Astrocyte (in vitro differentiated cells and primary cell): ENCODE measurements around the gene THPO. TPM values are rescaled to one million over a fixed set of nuclear protein-coding genes. Genes with fewer than 3 reads are reported as not detected.

Experiments used
- DNase-seq: peaks from one replicate; pipeline ENCODE4 v3.0.0-alpha.2; 2010; ENCODE audit warnings: low read depth
- FAIRE-seq: peaks from 2 replicates; lab custom pipeline; 2011; peaks lifted over from hg19 to GRCh38; lab: Jason Lieb, UNC
- H2AFZ ChIP-seq: 2 replicates; pipeline ENCODE4 v1.6.0; 2012; ENCODE audit warnings: low read depth, low read length, inconsistent platforms
- H3K27ac ChIP-seq: 2 replicates; pipeline ENCODE4 v1.5.1; 2011; ENCODE audit warnings: low read depth, low read length, inconsistent platforms
- H3K27me3 ChIP-seq: 2 replicates; pipeline ENCODE4 v1.6.0; 2011; ENCODE audit warnings: low read length, inconsistent platforms; ENCODE audit not compliant: insufficient read depth
- H3K36me3 ChIP-seq: 2 replicates; pipeline ENCODE4 v1.5.1; 2011; ENCODE audit warnings: low read length, inconsistent platforms; ENCODE audit not compliant: insufficient read depth
- H3K4me1 ChIP-seq: 2 replicates; pipeline ENCODE4 v1.5.1; 2011; ENCODE audit warnings: low read length, inconsistent platforms; ENCODE audit not compliant: insufficient read depth
- H3K4me2 ChIP-seq: 2 replicates; pipeline ENCODE4 v1.6.0; 2012; ENCODE audit warnings: low read length, inconsistent platforms
- H3K4me3 ChIP-seq: 2 replicates; pipeline ENCODE4 v1.5.1; 2011; ENCODE audit warnings: low read depth, mild to moderate bottlenecking, low read length, inconsistent platforms; ENCODE audit not compliant: insufficient read depth
- H3K79me2 ChIP-seq: 2 replicates; pipeline ENCODE4 v1.6.0; 2012; ENCODE audit warnings: mild to moderate bottlenecking, low read length, inconsistent platforms; ENCODE audit not compliant: insufficient read depth
- H3K9ac ChIP-seq: 2 replicates; pipeline ENCODE4 v1.6.0; 2012; ENCODE audit warnings: mild to moderate bottlenecking, low read length, inconsistent platforms
- H3K9me3 ChIP-seq: 2 replicates; pipeline ENCODE4 v1.5.1; 2012; ENCODE audit warnings: low read depth, mild to moderate bottlenecking, low read length, inconsistent platforms; ENCODE audit not compliant: insufficient read depth
- H4K20me1 ChIP-seq: 2 replicates; pipeline ENCODE4 v1.6.0; 2012; ENCODE audit warnings: low read length, inconsistent platforms; ENCODE audit not compliant: insufficient read depth
- H3K27ac Mint-ChIP-seq: one replicate; pipeline ENCODE4 v1.8.0; 2021; ENCODE audit warnings: mild to moderate bottlenecking, mixed read lengths; ENCODE audit not compliant: unreplicated experiment
- H3K27me3 Mint-ChIP-seq: one replicate; pipeline ENCODE4 v1.8.0; 2021; ENCODE audit warnings: low read depth, mixed read lengths; ENCODE audit not compliant: unreplicated experiment
- H3K36me3 Mint-ChIP-seq: one replicate; pipeline ENCODE4 v1.8.0; 2021; ENCODE audit warnings: low read depth, mixed read lengths; ENCODE audit not compliant: unreplicated experiment
- H3K4me1 Mint-ChIP-seq: one replicate; pipeline ENCODE4 v1.8.0; 2021; ENCODE audit warnings: low read depth, mixed read lengths; ENCODE audit not compliant: unreplicated experiment
- H3K4me3 Mint-ChIP-seq: one replicate; pipeline ENCODE4 v1.8.0; 2021; ENCODE audit warnings: mild to moderate bottlenecking, moderate library complexity, mixed read lengths; ENCODE audit not compliant: unreplicated experiment
- H3K9me3 Mint-ChIP-seq: one replicate; pipeline ENCODE4 v1.8.0; 2021; ENCODE audit warnings: mild to moderate bottlenecking, mixed read lengths; ENCODE audit not compliant: unreplicated experiment
- EZH2 ChIP-seq: IDR thresholded peaks from 2 replicates; pipeline ENCODE4 v1.6.1; 2012; ENCODE audit warnings: mild to moderate bottlenecking, low read length, inconsistent platforms; ENCODE audit not compliant: insufficient read depth
- total RNA-seq: library from RNA; stranded (reverse); gene quantifications from 2 replicates; pipeline ENCODE4 v1.2.1, GENCODE V29; 2021
- TF ChIP-seq, protein P1 (sequence below): IDR thresholded peaks from 2 replicates; pipeline ENCODE4 v1.5.1; 2011; ENCODE audit warnings: low read depth, mild to moderate bottlenecking, inconsistent platforms, low read length, moderate library complexity; ENCODE audit not compliant: insufficient read depth

THPO gene
- total RNA-seq, 1 donor from 2014 or later, result 0.25 TPM

DNA sequence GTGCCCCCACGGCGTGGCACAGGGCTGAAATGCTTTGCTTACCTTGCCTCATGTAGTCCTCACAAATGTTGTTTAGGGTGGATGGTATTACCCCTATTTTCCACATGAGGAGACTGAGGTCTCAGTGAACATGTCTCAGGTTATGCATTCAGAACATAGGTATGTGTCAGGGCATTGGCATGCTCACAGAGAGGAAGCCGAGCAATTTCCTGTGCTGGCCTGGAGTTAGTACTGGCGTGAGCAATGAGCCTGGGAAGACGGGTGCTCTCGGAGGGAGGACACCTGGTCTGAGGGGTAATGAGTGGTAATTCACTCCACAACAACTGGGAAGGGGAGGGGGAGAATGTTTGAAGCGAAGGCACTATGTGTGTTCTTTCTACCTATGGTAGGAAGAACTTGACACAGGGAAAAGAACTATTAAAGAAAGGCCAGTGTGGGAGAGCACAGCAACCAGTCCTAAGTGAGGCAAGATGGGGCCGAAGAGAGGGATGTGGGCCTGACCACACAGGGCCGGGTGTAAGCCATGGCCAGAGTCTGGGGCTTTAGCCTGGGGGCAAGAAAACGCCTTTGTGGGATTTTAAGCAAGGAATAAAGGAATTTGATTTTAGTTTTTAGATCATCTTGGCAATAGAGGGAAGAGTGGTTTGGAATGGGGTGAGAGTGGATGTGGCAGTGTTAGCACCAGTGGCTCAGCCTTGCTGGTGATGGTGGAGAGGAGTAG is 45.5 kb downstream of the THPO start:
- TF ChIP-seq, protein P1, sequence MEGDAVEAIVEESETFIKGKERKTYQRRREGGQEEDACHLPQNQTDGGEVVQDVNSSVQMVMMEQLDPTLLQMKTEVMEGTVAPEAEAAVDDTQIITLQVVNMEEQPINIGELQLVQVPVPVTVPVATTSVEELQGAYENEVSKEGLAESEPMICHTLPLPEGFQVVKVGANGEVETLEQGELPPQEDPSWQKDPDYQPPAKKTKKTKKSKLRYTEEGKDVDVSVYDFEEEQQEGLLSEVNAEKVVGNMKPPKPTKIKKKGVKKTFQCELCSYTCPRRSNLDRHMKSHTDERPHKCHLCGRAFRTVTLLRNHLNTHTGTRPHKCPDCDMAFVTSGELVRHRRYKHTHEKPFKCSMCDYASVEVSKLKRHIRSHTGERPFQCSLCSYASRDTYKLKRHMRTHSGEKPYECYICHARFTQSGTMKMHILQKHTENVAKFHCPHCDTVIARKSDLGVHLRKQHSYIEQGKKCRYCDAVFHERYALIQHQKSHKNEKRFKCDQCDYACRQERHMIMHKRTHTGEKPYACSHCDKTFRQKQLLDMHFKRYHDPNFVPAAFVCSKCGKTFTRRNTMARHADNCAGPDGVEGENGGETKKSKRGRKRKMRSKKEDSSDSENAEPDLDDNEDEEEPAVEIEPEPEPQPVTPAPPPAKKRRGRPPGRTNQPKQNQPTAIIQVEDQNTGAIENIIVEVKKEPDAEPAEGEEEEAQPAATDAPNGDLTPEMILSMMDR, result no peak
- TF ChIP-seq EZH2, result no peak
- Histone ChIP-seq H3K4me3 (no peak overlapping the region), H3K9me3 (no peaks in the 10 kb centered on the region), H3K9ac (peak overlapping the region; percentile 71), H3K4me2 (peak overlapping the region; percentile 51), H3K36me3 (peaks cover 58% of the 10 kb centered on the region), H4K20me1 (peaks cover 83% of the 10 kb centered on the region), H3K4me1 (peaks cover 61% of the 10 kb centered on the region), H3K27me3 (no peaks in the 10 kb centered on the region), H3K79me2 (peaks cover 67% of the 10 kb centered on the region), H2AFZ (no peak overlapping the region), H3K27ac (peak overlapping the region; percentile 96)
- Mint-ChIP-seq H3K9me3 (no peaks in the 10 kb centered on the region), H3K27ac (peak overlapping the region; percentile 96), H3K27me3 (no peaks in the 10 kb centered on the region), H3K4me3 (peak overlapping the region; percentile 69), H3K36me3 (peaks cover 43% of the 10 kb centered on the region), H3K4me1 (peaks cover 54% of the 10 kb centered on the region)
- FAIRE-seq (peak; percentile 86), DNase-seq (peak; percentile 94)

- H3K4me3 ChIP-seq, result no peak overlapping the region
- H3K27me3 ChIP-seq, result no peaks in the 10 kb centered on the region
- H3K4me1 ChIP-seq, result peaks cover 25% of the 10 kb centered on the region
- peaks cover 90% of the 10 kb centered on the region for H3K79me2 ChIP-seq
- no peak overlapping the region for H2AFZ ChIP-seq
- no peak overlapping the region for H3K4me2 ChIP-seq
- no peak overlapping the region for H3K9ac ChIP-seq
- H3K27ac ChIP-seq, result no peak overlapping the region
- H4K20me1 ChIP-seq, result peaks cover 98% of the 10 kb centered on the region
- Mint-ChIP-seq H3K9me3 (no peaks in the 10 kb centered on the region), H3K4me1 (peaks cover 25% of the 10 kb centered on the region), H3K36me3 (peaks cover 65% of the 10 kb centered on the region), H3K4me3 (no peak overlapping the region), H3K27ac (peak overlapping the region; percentile 44), H3K27me3 (no peaks in the 10 kb centered on the region)
- peaks cover 85% of the 10 kb centered on the region for H3K36me3 ChIP-seq
- no peak for TF ChIP-seq EZH2
- TF ChIP-seq, protein P1, result no peak
- no peaks in the 10 kb centered on the region for H3K9me3 ChIP-seq
- DNase-seq (no peak), FAIRE-seq (no peak)
Measured at GRCh38 chr3:184328516-184328915, 49.5 kb downstream of the THPO start.

- H3K27ac Mint-ChIP-seq, result no peak overlapping the region
- no peaks in the 10 kb centered on the region for H3K9me3 Mint-ChIP-seq
- H3K36me3 Mint-ChIP-seq, result peaks cover 60% of the 10 kb centered on the region
- peaks cover 98% of the 10 kb centered on the region for H4K20me1 ChIP-seq
- no peak for FAIRE-seq
- no peaks in the 10 kb centered on the region for H3K27me3 ChIP-seq
- peaks cover 90% of the 10 kb centered on the region for H3K79me2 ChIP-seq
- no peak overlapping the region for H3K4me3 ChIP-seq
- peaks cover 87% of the 10 kb centered on the region for H3K36me3 ChIP-seq
- H3K4me2 ChIP-seq, result no peak overlapping the region
- no peaks in the 10 kb centered on the region for H3K27me3 Mint-ChIP-seq
- no peak overlapping the region for H3K9ac ChIP-seq
- H2AFZ ChIP-seq, result no peak overlapping the region
- peak overlapping the region; percentile 34 for H3K4me3 Mint-ChIP-seq
- peaks cover 15% of the 10 kb centered on the region for H3K4me1 Mint-ChIP-seq
- H3K4me1 ChIP-seq, result peaks cover 12% of the 10 kb centered on the region
- no peaks in the 10 kb centered on the region for H3K9me3 ChIP-seq
- no peak for TF ChIP-seq EZH2
- TF ChIP-seq, protein P1, result no peak
- H3K27ac ChIP-seq, result no peak overlapping the region
- no peak for DNase-seq
Measured at GRCh38 chr3:184327171-184327570, 50.8 kb downstream of the THPO start.
